Gastroesophageal sphincter (tissue), 3 donors: ENCODE data around the gene SCRN1.

Source experiments
- EP300 ChIP-seq: sonication (generic); formaldehyde crosslinking; IDR thresholded peaks from one replicate; pipeline ENCODE4 v1.6.1; 2017; ENCODE audit warnings: antibody characterized with exemption, mild to moderate bottlenecking
- POLR2A ChIP-seq, 2 donors: fragments of 450-650 bp; IDR thresholded peaks; one replicate each; pipeline ENCODE4 v1.6.1; 2017; ENCODE audit warnings: antibody characterized with exemption in 2 of 2, mild to moderate bottlenecking in 2 of 2, moderate library complexity in 1 of 2
- POLR2AphosphoS5 ChIP-seq: sonication (generic); formaldehyde crosslinking; IDR thresholded peaks from one replicate; pipeline ENCODE4 v1.6.1; 2017; ENCODE audit warnings: antibody characterized with exemption
- TF ChIP-seq, protein P1 (sequence below), 4 experiments: fragments of 200-600 bp in 2 of 4; fragments of 450-650 bp in 2 of 4; sonication (generic) in 1 of 4; IDR thresholded peaks; one replicate each; pipeline ENCODE4 v1.5.1; 2017 to 2019; ENCODE audit warnings: antibody characterized with exemption in 4 of 4, mild to moderate bottlenecking in 2 of 4, moderate library complexity in 2 of 4

DNA sequence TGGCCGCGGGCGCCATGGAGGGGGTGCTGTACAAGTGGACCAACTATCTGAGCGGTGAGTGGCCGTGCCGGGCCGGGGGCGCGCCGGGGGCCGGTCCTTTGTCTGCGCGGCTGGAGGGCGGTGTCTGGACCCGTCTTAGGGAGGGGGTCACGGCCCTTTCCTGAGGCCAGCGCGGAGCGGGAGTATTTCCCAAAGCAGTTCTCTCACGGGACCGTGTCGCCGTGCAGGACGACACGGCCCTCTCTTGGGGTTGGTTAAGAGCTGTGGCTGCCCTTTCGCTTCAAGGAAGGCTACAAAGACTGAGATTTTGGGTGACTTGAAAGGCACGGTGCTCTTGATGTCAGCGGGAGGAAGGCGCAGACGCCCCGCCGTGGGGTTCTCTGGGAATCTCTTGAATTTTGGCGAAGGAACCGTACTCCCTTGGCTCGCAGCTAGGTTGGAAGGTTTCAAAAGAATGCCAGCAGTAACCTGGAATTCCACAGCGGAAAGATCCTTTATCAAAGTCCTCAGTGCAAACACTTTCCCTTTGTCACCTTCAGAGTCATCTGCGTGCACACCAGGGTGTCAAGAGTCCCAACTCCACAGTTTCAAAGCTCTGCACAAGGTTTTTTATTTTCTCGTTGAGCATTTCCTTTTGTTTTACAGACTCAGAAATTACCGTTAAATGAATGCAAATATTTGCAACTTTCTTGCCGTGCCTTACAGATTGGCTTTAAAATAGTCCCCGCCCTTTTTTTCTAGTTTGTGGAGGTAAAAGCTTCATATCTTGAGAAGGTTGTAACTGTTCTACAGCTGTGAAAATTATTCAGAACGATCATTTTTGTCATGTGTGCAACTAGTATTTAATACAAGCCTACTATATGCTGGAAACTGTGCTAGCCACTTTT, 39.4 kb upstream of the SCRN1 start:
- TF ChIP-seq, protein P1, sequence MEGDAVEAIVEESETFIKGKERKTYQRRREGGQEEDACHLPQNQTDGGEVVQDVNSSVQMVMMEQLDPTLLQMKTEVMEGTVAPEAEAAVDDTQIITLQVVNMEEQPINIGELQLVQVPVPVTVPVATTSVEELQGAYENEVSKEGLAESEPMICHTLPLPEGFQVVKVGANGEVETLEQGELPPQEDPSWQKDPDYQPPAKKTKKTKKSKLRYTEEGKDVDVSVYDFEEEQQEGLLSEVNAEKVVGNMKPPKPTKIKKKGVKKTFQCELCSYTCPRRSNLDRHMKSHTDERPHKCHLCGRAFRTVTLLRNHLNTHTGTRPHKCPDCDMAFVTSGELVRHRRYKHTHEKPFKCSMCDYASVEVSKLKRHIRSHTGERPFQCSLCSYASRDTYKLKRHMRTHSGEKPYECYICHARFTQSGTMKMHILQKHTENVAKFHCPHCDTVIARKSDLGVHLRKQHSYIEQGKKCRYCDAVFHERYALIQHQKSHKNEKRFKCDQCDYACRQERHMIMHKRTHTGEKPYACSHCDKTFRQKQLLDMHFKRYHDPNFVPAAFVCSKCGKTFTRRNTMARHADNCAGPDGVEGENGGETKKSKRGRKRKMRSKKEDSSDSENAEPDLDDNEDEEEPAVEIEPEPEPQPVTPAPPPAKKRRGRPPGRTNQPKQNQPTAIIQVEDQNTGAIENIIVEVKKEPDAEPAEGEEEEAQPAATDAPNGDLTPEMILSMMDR (IDR thresholded peaks at IDR 0.05): no peak
- no peak for TF ChIP-seq POLR2A (IDR thresholded peaks at IDR 0.05)
- no peak for TF ChIP-seq POLR2AphosphoS5
- TF ChIP-seq EP300: no peak
